ENCODE data around the gene CDH3. TPM values are rescaled to one million over a fixed set of nuclear protein-coding genes. Genes with fewer than 3 reads are reported as not detected.

CDH3 gene
- total RNA-seq, 2 donors from 2014 or later, result 79.6 to 88.1 TPM

DNA sequence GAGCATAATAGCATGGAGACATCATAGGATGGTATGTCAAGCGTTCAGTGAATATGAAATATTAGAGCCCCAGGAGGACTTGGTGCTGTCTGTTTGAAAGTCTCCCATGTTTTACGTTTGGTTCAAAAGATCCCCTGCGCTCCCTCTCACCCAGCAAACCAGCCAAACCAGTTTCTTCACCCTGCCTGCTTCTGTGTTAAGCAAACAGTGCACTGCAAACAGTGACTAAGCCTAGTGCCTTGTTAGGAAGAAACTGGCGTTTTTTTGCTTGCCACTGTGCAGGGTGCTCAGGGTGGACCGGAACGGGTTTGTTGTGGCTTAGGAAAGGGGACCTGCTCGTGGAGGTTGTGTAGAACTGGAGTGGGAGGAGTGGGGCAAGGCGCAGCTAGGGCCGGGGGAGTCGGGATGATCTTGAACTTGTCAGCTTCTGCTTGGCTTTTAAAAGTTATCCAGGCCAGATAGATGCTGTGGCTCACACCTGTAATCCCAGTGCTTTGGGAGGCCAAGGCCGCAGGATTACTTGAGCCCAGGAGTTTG, 99.7 kb downstream of the CDH3 start:
- H3K4me1 ChIP-seq (ENCODE audit: control insufficient read depth, insufficient read depth, low read length), result peaks cover 2% of the 10 kb centered on the region
- WGBS, 2 experiments (ENCODE audit: insufficient coverage in 1 of 2, insufficient read length in 1 of 2), result 63 to 78% methylated on average over 3 to 11 of the region's 11 CpGs
- Mint-ChIP-seq H3K36me3 (ENCODE audit: low read depth) (peaks cover 4% of the 10 kb centered on the region), H3K9me3 (no peaks in the 10 kb centered on the region), H3K4me3 (peak overlapping the region; percentile 39), H3K27ac (peak overlapping the region; percentile 95), H3K27me3 (ENCODE audit: insufficient read depth) (no peaks in the 10 kb centered on the region), H3K4me1 (peaks cover 59% of the 10 kb centered on the region)
- no peaks in the 10 kb centered on the region for H3K9me3 ChIP-seq (ENCODE audit: control insufficient read depth, low read length)
- DNase-seq, result peak; percentile 86
- H3K27me3 ChIP-seq (ENCODE audit: control insufficient read depth, insufficient read depth, low read length, poor library complexity, severe bottlenecking), result no peaks in the 10 kb centered on the region
- H3K27ac ChIP-seq (ENCODE audit: low read depth, low read length), result no peak overlapping the region
- H3K4me3 ChIP-seq (ENCODE audit: low read length), result no peak overlapping the region
- no peaks in the 10 kb centered on the region for H3K36me3 ChIP-seq (ENCODE audit: control insufficient read depth, insufficient read depth, low read length)
- no peak for TF ChIP-seq CTCF (conservative IDR thresholded peaks at IDR 0.05)
- H3K9ac ChIP-seq (ENCODE audit: extremely low read depth, low read length, poor library complexity, severe bottlenecking), result no peak overlapping the region

DNA sequence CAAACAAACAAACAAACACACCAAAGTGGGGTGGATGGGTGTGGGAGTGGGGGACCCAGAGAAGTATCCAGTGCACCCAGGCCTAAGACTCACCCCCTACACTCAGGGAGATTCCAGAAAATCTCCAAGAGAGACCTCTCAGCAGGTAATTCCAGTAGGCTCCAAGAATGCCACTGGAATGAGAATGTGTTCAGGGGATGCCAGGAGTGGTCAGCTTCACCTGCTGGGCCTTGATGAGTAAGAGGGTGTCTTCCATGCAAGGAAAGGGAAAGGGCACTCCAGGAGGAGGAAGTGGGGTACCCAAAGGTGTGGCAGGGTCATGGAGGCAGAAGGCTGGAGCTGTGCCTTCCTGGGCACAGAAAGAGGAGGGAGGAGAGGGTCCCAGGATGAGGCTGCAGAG, 101.8 kb downstream of the CDH3 start:
- H3K36me3 ChIP-seq (ENCODE audit: control insufficient read depth, insufficient read depth, low read length), result no peaks in the 10 kb centered on the region
- no peaks in the 10 kb centered on the region for H3K4me1 ChIP-seq (ENCODE audit: control insufficient read depth, insufficient read depth, low read length)
- Mint-ChIP-seq H3K27me3 (ENCODE audit: insufficient read depth) (no peaks in the 10 kb centered on the region), H3K4me1 (peaks cover 44% of the 10 kb centered on the region), H3K36me3 (ENCODE audit: low read depth) (peaks cover 14% of the 10 kb centered on the region), H3K27ac (peak overlapping the region; percentile 52), H3K9me3 (no peaks in the 10 kb centered on the region), H3K4me3 (no peak overlapping the region)
- no peak overlapping the region for H3K9ac ChIP-seq (ENCODE audit: extremely low read depth, low read length, poor library complexity, severe bottlenecking)
- TF ChIP-seq CTCF (conservative IDR thresholded peaks at IDR 0.05), result no peak
- no peak for DNase-seq
- H3K4me3 ChIP-seq (ENCODE audit: low read length), result no peak overlapping the region
- H3K27me3 ChIP-seq (ENCODE audit: control insufficient read depth, insufficient read depth, low read length, poor library complexity, severe bottlenecking), result no peaks in the 10 kb centered on the region
- H3K27ac ChIP-seq (ENCODE audit: low read depth, low read length), result no peak overlapping the region
- H3K9me3 ChIP-seq (ENCODE audit: control insufficient read depth, low read length), result no peaks in the 10 kb centered on the region

GRCh38 chr16:68749432-68749831, 104.3 kb downstream of the CDH3 start:
- peak; percentile 81 for DNase-seq
- TF ChIP-seq CTCF (conservative IDR thresholded peaks at IDR 0.05), result peak; percentile 70
- no peak overlapping the region for H3K4me3 Mint-ChIP-seq
- no peaks in the 10 kb centered on the region for H3K36me3 ChIP-seq (ENCODE audit: control insufficient read depth, insufficient read depth, low read length)
- H3K9me3 Mint-ChIP-seq, result no peaks in the 10 kb centered on the region
- H3K4me3 ChIP-seq (ENCODE audit: low read length), result no peak overlapping the region
- 86 to 90% methylated on average over 3 of the region's 3 CpGs for WGBS, 2 experiments (ENCODE audit: insufficient coverage in 1 of 2, insufficient read length in 1 of 2)
- H3K36me3 Mint-ChIP-seq (ENCODE audit: low read depth), result peaks cover 17% of the 10 kb centered on the region
- H3K27ac Mint-ChIP-seq, result peak overlapping the region; percentile 16
- H3K27me3 ChIP-seq (ENCODE audit: control insufficient read depth, insufficient read depth, low read length, poor library complexity, severe bottlenecking), result no peaks in the 10 kb centered on the region
- H3K4me1 ChIP-seq (ENCODE audit: control insufficient read depth, insufficient read depth, low read length), result peaks cover 6% of the 10 kb centered on the region
- H3K9me3 ChIP-seq (ENCODE audit: control insufficient read depth, low read length), result no peaks in the 10 kb centered on the region
- H3K9ac ChIP-seq (ENCODE audit: extremely low read depth, low read length, poor library complexity, severe bottlenecking), result no peak overlapping the region
- H3K27me3 Mint-ChIP-seq (ENCODE audit: insufficient read depth), result no peaks in the 10 kb centered on the region
- H3K27ac ChIP-seq (ENCODE audit: low read depth, low read length), result no peak overlapping the region
- H3K4me1 Mint-ChIP-seq, result peaks cover 29% of the 10 kb centered on the region

Other genes with a start within 250 kb of the CDH3 start
- gene SMPD3, start 196.8 kb upstream of the CDH3 start, total RNA-seq, result under 1 TPM in 1 of 2 donors, not detected in 1; 0.07 TPM
- gene ZFP90, start 106.0 kb upstream of the CDH3 start, total RNA-seq, result 10 to 100 TPM; 20.4 to 33.2 TPM
- gene CDH1, start 92.0 kb downstream of the CDH3 start, total RNA-seq, result 100 to 1,000 TPM; 118 to 123 TPM
- gene TANGO6, start 198.2 kb downstream of the CDH3 start, total RNA-seq, result 10 to 100 TPM in 1 of 2 donors, 1 to 10 TPM in 1; 9.6 to 15.3 TPM